GM13977 (cell line): ENCODE measurements around the gene PCGF5.
A peak's percentile ranks its signal among the peaks of the same experiment; 100 is the strongest.
"Not testable (repeated sequence)": the region's sequence is repeated elsewhere in the genome, so short reads cannot be mapped to it uniquely, and the experiment has no call there.

Experiments
- DNase-seq: peaks from one replicate; pipeline ENCODE4 v3.0.0; 2012; ENCODE audit warnings: low spot score
- in situ Hi-C: fragments of 300-500 bp; cut with MboI; formaldehyde crosslinking; loops from one replicate; pipeline ENCODE4 v1.12.0; 2022; ENCODE audit warnings: low sequenced_read_pairs, low pct_unique_long_range_greater_than_20kb, mixed read lengths, inconsistent platforms; ENCODE audit not compliant: unreplicated experiment
- TF ChIP-seq, protein P1 (sequence below): IDR thresholded peaks from 2 replicates; pipeline ENCODE4 v1.5.1; 2012; ENCODE audit warnings: mild to moderate bottlenecking, control low read depth; ENCODE audit not compliant: insufficient read depth; ENCODE audit errors: extremely low read depth, missing control alignments

The PCGF5 gene

DNA sequence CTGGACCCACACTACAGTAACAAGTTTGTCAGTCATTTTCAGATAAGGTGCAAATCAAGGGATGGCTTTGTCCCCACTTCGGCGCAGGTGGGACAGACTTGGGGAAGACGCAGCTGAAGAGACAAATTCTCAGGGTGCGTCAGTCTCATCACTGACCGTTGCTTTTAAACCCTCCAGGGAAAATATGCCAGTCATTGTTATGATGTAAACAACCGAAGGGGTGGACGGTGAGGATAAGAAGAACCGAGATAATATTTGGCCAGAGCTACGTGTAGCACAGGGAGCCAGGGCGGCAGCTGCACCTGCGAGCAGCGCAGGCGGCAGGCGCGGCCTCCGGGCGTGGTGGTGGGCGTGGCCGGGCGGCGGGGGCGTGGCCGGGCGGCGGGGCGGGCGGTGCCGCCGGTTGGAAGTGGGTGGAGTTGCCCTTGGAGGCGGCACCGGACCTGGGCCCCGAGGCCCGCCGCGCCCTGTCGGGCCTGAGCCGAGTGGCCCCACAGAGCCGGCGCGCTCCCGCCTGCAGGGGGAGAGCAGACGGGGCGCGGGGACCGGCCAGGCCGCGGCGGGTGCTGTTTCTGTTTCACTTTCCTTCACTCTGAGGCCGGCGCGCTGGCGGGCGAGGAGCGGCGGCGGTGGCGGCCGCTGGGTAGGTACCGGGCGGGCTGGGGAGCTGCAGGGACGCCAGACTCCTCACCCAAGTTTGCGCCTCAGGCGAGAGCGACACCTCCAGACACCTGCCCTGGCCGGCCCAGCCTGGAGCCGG is at the start of gene PCGF5:
TSS of gene PCGF5 (plus strand) at position 470 of the 760 bp plus-strand sequence. CDS start 2,209 bp downstream, outside the sequence.
- DNase-seq = peak; percentile 97
- in situ Hi-C loops = no loop called here
- TF ChIP-seq, protein P1, sequence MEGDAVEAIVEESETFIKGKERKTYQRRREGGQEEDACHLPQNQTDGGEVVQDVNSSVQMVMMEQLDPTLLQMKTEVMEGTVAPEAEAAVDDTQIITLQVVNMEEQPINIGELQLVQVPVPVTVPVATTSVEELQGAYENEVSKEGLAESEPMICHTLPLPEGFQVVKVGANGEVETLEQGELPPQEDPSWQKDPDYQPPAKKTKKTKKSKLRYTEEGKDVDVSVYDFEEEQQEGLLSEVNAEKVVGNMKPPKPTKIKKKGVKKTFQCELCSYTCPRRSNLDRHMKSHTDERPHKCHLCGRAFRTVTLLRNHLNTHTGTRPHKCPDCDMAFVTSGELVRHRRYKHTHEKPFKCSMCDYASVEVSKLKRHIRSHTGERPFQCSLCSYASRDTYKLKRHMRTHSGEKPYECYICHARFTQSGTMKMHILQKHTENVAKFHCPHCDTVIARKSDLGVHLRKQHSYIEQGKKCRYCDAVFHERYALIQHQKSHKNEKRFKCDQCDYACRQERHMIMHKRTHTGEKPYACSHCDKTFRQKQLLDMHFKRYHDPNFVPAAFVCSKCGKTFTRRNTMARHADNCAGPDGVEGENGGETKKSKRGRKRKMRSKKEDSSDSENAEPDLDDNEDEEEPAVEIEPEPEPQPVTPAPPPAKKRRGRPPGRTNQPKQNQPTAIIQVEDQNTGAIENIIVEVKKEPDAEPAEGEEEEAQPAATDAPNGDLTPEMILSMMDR = peak; percentile 43

DNA sequence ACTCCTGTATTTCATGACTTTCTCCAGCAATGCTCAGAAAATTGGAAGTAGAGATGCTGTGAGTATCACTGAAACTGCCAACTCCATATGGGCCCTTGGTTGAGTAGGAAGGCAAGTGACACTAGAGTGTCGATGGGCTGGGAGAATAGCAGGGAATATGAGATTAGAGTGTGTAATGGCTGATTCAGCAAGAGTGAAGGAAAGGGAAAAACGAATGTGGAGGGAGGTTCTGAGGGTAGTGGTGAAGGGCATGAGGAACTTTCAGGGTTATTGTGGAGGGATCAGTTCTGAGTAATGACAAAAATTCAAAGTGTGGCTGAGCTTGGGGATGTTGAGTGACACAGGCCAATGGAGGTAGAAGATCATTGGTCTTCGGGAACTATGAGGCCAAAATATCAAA is 49.0 kb upstream of the PCGF5 start:
- in situ Hi-C loops = no loop called here
- TF ChIP-seq, protein P1 = no peak
- no peak for DNase-seq

GRCh38 chr10:91172348-91172747 is 48.1 kb upstream of the PCGF5 start:
- in situ Hi-C loops = no loop called here
- no peak for DNase-seq
- TF ChIP-seq, protein P1 = no peak

- TF ChIP-seq, protein P1 = no peak
- in situ Hi-C loops = no loop called here
- DNase-seq = no peak
These were observed 35.1 kb upstream of the PCGF5 start for GRCh38 chr10:91185239-91185875.

DNA sequence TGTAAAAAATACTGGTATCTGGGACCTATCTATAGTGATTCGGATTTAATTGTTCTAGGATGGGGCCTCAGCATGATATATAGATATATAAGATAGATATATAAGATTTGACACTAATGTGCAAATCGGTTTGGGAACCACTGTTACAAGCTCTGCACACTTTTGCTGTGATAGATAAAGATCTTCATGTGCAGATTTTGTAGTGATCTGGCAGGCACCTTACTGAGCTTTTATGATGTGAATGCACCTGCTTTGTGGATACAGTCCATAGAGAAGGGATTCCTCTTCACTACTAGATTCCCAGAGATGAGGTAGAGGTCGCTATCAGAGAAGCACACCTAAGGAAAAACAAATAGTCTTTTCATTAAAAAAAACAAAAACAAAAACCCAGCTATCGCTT is 33.3 kb upstream of the PCGF5 start:
- no peak for DNase-seq
- TF ChIP-seq, protein P1 = no peak
- in situ Hi-C loops = no loop called here

DNA sequence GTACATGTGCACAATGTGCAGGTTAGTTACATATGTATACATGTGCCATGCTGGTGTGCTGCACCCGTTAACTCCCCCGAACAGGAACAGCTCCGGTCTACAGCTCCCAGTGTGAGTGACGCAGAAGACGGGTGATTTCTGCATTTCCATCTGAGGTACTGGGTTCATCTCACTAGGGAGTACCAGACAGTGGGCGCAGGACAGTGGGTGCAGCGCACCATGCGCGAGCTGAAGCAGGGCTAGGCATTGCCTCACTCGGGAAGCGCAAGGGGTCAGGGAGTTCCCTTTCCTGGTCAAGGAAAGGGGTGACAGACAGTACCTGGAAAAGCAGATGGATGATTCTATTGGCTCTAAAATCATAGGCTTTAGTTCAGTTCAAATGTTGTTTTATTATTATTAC is 32.5 kb upstream of the PCGF5 start:
- DNase-seq, in situ Hi-C loops: not testable (repeated sequence)

DNA sequence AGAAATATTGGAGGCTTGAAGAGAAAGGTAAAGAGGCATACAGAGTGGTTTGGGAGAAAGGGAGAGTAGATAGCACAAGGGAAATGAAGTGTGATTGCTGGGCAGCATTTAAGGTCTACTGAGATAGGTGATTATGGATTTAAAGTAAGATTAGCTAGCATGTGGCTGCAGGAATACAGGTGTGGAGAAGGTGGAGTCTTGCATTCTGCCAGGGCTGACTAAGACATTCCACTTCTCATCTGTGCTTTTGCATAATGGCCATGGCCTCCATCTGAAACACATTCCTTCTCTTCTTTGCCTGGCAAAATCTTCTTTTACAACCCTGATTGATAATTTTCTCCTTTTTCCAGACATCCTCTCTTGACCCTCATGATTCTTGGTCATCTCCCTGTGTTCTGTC is 31.6 kb upstream of the PCGF5 start:
- TF ChIP-seq, protein P1 = no peak
- in situ Hi-C loops = no loop called here
- no peak for DNase-seq
